NCI-H187 (cell line): Measurements from ENCODE around the gene TEX22.

ENCODE experiments used
- DNase-seq, 2 experiments: peaks; one replicate each; lab custom pipeline; 2025; lab: John Stamatoyannopoulos, UW

The TEX22 gene

DNA sequence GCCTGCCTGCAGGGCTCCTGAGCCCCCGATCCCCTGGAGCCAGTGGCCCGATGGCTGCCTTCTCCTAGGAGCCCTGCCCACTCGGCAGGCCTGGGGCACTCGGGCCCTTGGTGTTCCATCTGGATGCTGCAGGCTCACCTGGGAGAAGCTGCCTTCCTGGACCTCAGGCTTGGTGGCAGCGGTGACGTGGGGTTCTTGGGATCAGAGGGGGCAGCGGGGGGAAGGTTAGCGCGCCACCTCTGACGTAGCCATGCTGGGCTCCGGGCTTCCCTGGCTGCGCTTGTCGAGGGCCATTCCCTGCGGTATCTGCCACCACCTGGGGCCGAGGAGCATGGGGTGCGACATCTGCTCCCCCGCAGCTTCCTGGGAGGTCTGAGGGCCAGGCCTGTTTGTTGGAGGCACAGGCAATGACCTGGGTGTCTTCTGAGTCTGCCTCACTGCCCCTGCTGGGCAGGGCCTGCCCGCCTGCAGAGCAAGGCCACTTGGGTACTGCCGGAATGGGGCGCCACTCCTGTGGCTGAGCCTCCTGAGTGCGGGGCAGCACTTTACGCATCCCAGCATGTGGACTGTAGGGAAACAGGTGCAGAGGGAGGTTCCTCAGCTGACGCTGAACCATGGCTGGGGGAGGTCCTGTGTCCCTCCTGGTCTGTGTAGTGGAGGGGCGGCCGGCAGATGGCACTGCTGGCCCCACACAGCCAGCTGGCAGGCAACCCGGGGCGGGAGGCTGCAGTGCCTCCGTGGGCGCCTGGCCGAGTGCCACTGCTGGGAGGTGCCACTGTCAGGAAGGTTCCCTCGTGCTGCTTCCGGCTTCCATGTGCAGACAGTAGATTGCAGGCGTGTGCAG is 41.6 kb downstream of the TEX22 start:
- no peak for DNase-seq

DNA sequence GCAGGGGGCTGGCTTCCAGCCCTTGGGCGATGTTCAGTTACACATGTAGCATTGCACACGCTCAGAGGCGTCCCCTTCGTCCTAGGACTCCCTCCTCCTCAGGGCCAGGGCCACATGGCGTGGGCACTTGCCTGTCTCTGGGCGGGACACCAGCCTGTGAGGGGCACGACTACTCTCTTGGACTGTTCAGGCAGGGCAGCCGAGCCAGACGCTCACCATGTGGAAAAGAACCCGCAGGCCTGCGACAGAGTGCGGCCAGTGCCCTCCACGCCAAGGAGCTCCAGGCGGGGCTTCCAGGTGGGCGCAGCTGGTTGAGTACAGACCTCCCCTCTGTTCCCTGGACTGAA is 42.2 kb downstream of the TEX22 start:
- no peak for DNase-seq

DNA sequence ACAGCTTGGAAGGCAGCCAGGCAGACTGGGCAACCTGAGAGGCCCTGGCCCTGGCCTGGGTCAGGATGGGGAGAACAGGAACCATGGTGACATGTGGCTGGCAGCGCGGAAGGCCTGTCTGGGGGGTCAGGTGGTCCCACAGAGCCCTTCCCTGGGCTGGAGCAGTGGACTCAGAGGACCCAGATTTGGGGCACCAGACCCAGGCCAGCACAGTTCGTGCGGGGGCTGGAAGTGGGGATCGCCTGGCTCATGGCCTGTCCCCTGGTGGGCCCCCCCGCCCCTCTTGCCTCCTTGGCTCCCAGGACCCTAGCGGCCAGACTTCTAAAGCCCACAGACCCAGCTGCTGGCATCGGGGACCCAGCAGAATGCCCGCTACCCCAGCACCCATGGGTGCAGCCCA is 42.7 kb downstream of the TEX22 start:
- no peak for DNase-seq

GRCh38 chr14:105442125-105442524 is 43.8 kb downstream of the TEX22 start:
- no peak for DNase-seq

DNA sequence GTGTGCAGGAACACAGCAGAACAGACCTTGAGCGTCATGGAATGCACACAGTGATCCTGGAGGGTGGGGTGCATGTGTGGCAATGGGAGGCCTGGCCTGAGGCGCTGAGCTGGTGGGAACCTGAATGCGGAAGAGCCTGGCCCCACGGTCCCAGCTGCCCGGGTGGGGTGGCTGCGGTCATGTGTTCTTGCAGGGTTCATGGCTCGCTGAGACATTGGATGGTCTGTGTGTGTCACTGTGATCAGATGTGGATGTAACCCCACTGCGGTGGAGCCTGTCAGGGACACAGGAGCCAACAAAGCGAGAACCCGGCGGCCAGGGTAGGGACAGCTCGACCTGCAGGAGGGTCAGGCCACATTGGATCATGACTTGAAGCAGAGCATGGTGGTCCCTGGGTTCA is 44.5 kb downstream of the TEX22 start:
- no peak for DNase-seq

DNA sequence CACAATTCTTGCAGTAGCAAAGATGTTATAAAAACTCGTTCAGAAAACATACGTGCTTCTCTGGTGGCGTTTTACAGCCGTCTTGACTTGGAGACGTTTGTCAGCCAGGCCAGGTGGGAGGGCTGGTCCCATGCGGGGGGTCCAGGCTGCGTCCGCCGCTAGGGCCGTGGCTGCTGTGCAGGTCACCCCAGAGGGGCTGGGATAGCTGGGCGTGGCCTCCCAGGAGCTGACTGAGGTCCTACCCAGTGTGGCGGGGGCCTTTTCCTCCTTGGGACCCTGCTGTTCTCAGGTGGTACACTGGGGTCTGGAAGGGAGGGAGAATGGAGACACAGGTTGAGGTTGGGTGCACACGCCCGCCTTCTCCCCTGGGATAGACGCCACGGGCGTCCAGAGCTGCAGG is 46.5 kb downstream of the TEX22 start:
- DNase-seq = no peak

DNA sequence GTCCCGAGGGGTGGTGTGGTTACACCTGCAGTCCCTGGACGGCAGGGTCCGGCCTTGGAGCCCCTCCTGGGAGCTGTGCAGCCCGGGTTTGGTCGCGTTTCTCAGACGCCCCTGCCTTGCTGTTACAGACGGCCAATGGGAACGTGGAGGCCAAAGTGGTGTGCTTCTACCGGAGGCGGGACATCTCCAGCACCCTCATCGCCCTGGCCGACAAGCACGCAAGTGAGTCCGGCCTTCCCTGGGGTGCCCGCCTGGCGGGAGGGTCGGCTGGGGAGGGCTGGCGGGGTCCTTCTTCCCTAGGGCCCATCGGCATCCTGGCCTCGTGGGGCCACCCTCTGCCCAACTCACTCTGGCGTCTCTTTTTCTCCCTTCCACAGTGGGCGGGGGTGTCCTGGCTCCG is 47.0 kb downstream of the TEX22 start:
- no peak for DNase-seq

- DNase-seq = no peak
Observed at GRCh38 chr14:105445901-105446845, 47.8 kb downstream of the TEX22 start.

GRCh38 chr14:105446971-105447370 is 48.6 kb downstream of the TEX22 start:
- no peak for DNase-seq

GRCh38 chr14:105447651-105448640 is 49.6 kb downstream of the TEX22 start:
- no peak for DNase-seq

GRCh38 chr14:105448706-105449111 is 50.4 kb downstream of the TEX22 start:
- DNase-seq = no peak

DNA sequence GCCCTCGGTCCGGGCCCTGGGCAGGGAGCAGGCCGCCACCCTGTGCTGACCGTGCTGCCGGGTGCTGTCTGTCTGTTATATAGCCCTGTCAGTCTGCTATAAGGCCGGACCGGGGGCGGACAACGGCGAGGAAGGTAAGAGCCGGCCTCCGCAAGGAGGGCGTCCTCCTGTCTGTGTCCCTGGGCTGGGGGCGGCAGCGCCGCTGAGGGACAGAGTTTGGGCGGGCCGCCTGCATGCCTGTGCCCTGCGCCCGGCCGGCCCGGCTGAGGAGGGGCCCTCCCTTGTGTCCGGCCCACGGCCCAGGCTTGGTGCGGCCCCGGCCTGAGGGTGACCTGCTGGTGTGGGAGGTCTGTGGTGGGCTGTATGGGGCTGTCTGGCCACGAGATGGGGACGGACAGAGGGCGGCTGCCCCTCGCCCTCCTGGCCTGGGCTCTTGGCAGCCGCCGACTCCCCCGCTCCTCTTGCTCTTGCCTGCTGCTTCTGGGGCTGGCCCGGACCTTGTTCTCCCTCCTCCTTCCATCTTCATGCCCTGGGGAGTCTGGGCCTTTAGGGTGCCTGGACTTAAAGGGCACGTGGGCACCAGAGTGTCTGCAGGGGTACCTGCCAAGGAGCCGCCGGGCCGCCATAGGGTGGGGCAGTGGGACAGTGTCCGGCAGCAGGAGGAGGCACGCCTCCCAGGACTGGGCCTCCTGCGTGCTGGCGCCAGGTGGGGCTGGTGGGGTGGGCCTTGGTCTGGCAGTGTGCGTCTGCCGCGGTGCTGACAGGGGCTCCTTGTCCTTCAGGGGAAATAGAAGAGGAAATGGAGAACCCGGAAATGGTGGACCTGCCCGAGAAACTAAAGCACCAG is 51.2 kb downstream of the TEX22 start:
- DNase-seq = no peak

- DNase-seq = no peak
Observed at GRCh38 chr14:105450123-105450505, 51.8 kb downstream of the TEX22 start.

DNA sequence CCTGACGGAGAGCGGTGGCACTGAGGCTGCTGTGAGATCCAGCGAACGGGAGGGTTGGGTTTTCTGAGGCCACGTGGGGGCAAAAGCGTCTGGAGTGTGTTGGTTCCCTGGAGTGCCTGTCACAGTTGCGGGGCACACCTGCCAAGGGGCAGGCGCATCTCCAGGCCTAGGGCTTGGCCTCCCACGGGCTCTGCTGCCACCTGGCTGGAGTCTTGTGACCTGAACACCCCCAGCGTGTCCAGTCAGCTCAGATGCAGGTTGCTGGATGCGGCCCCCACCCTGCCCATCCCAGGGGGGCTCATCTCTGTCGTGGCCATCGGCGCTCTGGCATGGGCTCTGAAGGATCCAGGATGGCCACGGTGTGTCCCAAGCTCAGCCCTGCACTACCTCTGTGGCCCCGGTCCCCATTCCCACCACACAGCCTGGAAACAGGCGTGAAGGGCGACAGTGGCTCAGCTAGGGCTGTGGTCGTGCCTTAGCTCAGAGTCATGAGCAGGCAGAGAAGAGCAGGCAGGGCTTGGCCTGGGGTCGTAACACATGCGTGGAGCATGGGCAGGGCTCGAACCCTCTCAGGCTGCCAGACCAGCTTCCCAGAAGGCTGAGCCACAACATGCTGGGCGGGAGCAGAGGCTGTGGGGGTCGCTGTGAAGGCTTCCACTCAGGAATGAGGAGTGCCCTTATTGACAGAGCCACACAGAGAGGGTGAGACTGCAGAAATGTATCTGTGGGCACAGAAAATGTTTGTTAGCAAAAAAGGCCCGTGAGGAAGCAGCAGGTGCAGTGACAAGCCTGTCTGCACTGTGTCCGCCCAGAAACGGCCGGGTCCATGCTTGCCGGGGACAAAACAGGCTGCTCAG is 52.8 kb downstream of the TEX22 start:
- DNase-seq = no peak

- no peak for DNase-seq
Observed at GRCh38 chr14:105452963-105453362, 54.6 kb downstream of the TEX22 start.

DNA sequence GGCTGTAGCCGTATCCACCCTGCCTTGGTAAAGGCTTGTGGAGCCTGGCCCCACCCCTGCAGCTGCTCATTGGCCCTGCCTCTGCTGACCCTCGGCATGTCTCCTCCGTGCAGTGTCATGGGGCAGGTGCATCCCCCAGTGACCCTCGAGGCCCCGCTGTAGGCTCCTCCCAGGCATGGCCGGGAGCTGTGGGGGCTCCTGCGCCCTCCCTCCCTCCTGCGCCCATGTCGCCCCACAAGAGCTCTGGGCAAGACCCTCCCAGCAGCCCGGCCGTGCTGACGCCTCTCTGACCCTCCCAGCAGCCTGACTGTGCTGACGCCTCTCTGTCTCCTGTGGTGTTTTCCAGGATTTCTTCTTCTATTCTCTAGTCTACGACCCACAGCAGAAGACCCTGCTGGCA is 55.5 kb downstream of the TEX22 start:
- DNase-seq = no peak

- no peak for DNase-seq
Observed at GRCh38 chr14:105455086-105455640, 56.8 kb downstream of the TEX22 start.

GRCh38 chr14:105455766-105456660 is 57.7 kb downstream of the TEX22 start:
- DNase-seq = no peak
